H1 (cell line): ENCODE results near the gene TRIOBP. TPM values are rescaled to one million over a fixed set of nuclear protein-coding genes. Genes with fewer than 3 reads are reported as not detected.

Experiments used
- CTCF ChIA-PET: fragments of 300-600 bp; sonication (Branson Sonifier 250); formaldehyde crosslinking; loops from one replicate; lab custom pipeline; 2021; ENCODE audit not compliant: partially characterized antibody; lab: Charles Lee
- POLR2A ChIA-PET: fragments of 300-600 bp; sonication (Branson Sonifier 250); formaldehyde crosslinking; loops from one replicate; lab custom pipeline; 2021; ENCODE audit warnings: inconsistent platforms; ENCODE audit not compliant: partially characterized antibody; lab: Charles Lee
- DNase-seq, 2 experiments: peaks; one replicate each; pipeline versions ENCODE4 v3.0.0 to v3.0.0-alpha.2; 2010 to 2022; ENCODE audit warnings: low spot score in 2 of 2, low read depth in 1 of 2, mixed read lengths in 1 of 2
- FAIRE-seq: peaks from 2 replicates; lab custom pipeline; 2011; peaks lifted over from hg19 to GRCh38; lab: Jason Lieb, UNC
- H2AFZ ChIP-seq: 2 replicates; pipeline ENCODE4 v1.8.1; 2012; ENCODE audit warnings: low read length, inconsistent platforms
- H2AK5ac ChIP-seq: 2 replicates; pipeline ENCODE4 v1.6.1; 2013; ENCODE audit warnings: low read depth, low read length
- H2BK120ac ChIP-seq: replicated peaks from 2 replicates; pipeline ENCODE3; 2013; ENCODE audit warnings: low read depth, low read length, inconsistent platforms
- H2BK12ac ChIP-seq: 2 replicates; pipeline ENCODE4 v1.6.1; 2013; ENCODE audit warnings: low read depth, low read length
- H2BK15ac ChIP-seq: 2 replicates; pipeline ENCODE4 v1.6.1; 2013; ENCODE audit warnings: low read length
- H2BK20ac ChIP-seq: 2 replicates; pipeline ENCODE4 v1.6.1; 2013; ENCODE audit warnings: low read length
- H2BK5ac ChIP-seq: 2 replicates; pipeline ENCODE4 v1.6.1; 2013; ENCODE audit warnings: low read depth, low read length
- H3K14ac ChIP-seq: 2 replicates; pipeline ENCODE4 v1.6.1; 2013; ENCODE audit warnings: inconsistent platforms; ENCODE audit not compliant: insufficient read length
- H3K18ac ChIP-seq: 2 replicates; pipeline ENCODE4 v1.6.1; 2013; ENCODE audit warnings: low read length; ENCODE audit errors: extremely low read depth
- H3K23ac ChIP-seq: 2 replicates; pipeline ENCODE4 v1.6.1; 2013; ENCODE audit warnings: inconsistent platforms; ENCODE audit not compliant: insufficient read length
- H3K23me2 ChIP-seq: 2 replicates; pipeline ENCODE4 v1.6.1; 2013; ENCODE audit warnings: low read depth, low read length
- H3K27ac ChIP-seq: 2 replicates; pipeline ENCODE4 v1.6.1; 2011; ENCODE audit warnings: low read depth, low read length, inconsistent platforms
- H3K27me3 ChIP-seq, 4 experiments: replicated peaks in 1 of 4; 1 replicate in 1 of 4; 2 replicates in 3 of 4; pipeline versions ENCODE4 v1.6.1 to v1.8.1; 2011 to 2013; ENCODE audit warnings: low read length in 3 of 4, mild to moderate bottlenecking in 3 of 4, inconsistent platforms in 2 of 4, mixed read lengths in 2 of 4, moderate library complexity in 1 of 4; ENCODE audit not compliant: control insufficient read depth in 3 of 4, insufficient read depth in 3 of 4; ENCODE audit errors: extremely low read depth in 1 of 4
- H3K36me3 ChIP-seq, 4 experiments: 2 replicates each; pipeline versions ENCODE4 v1.6.1 to v1.8.1; 2011 to 2013; ENCODE audit warnings: mild to moderate bottlenecking in 4 of 4, low read length in 3 of 4, moderate library complexity in 2 of 4, control low read depth in 1 of 4, inconsistent platforms in 1 of 4; ENCODE audit not compliant: insufficient read depth in 4 of 4, control insufficient read depth in 2 of 4
- H3K4ac ChIP-seq: replicated peaks from 2 replicates; pipeline ENCODE3; 2013; ENCODE audit warnings: low read length, low read depth, mixed read lengths, inconsistent platforms; ENCODE audit not compliant: insufficient read length
- H3K4me1 ChIP-seq, 4 experiments: replicated peaks in 1 of 4; 1 replicate in 1 of 4; 2 replicates in 3 of 4; pipeline versions ENCODE4 v1.6.1 to v1.8.1; 2011 to 2013; ENCODE audit warnings: low read length in 3 of 4, inconsistent platforms in 2 of 4, mixed read lengths in 1 of 4; ENCODE audit not compliant: insufficient read depth in 4 of 4, control insufficient read depth in 3 of 4
- H3K4me2 ChIP-seq, 2 experiments: 2 replicates each; pipeline versions ENCODE4 v1.6.1 to v1.8.1; 2011 to 2013; ENCODE audit warnings: low read depth in 2 of 2, low read length in 2 of 2, control low read depth in 1 of 2, inconsistent platforms in 1 of 2, mild to moderate bottlenecking in 1 of 2; ENCODE audit not compliant: insufficient read depth in 1 of 2
- H3K4me3 ChIP-seq, 4 experiments: fragments of 200-600, 300-600 bp in 1 of 4; sonication (generic), shearing (Covaris generic), sonication (Bioruptor Twin) in 1 of 4; 2 replicates each; pipeline versions ENCODE4 v1.5.1 to v1.8.1; 2011 to 2016; ENCODE audit warnings: low read length in 4 of 4, low read depth in 3 of 4, control low read depth in 2 of 4, inconsistent platforms in 2 of 4, mild to moderate bottlenecking in 2 of 4, mixed read lengths in 1 of 4, moderate library complexity in 1 of 4; ENCODE audit not compliant: insufficient read depth in 2 of 4; ENCODE audit errors: extremely low read depth in 1 of 4
- H3K56ac ChIP-seq: replicated peaks from 2 replicates; pipeline ENCODE3; 2013; ENCODE audit warnings: low read depth, mild to moderate bottlenecking, mixed read lengths, low read length, inconsistent platforms; ENCODE audit not compliant: insufficient read length
- H3K79me1 ChIP-seq: 2 replicates; pipeline ENCODE4 v1.6.1; 2013; ENCODE audit warnings: low read depth, low read length, control low read depth
- H3K79me2 ChIP-seq, 2 experiments: 2 replicates each; pipeline versions ENCODE4 v1.6.1 to v1.8.1; 2012 to 2013; ENCODE audit warnings: low read length in 2 of 2, mild to moderate bottlenecking in 2 of 2, inconsistent platforms in 1 of 2; ENCODE audit not compliant: insufficient read depth in 2 of 2, control insufficient read depth in 1 of 2
- H3K9ac ChIP-seq, 4 experiments: replicated peaks in 1 of 4; 1 replicate in 1 of 4; 2 replicates in 3 of 4; pipeline versions ENCODE4 v1.6.1 to v1.8.1; 2011 to 2013; ENCODE audit warnings: low read depth in 3 of 4, low read length in 3 of 4, control low read depth in 2 of 4, mild to moderate bottlenecking in 2 of 4, moderate library complexity in 2 of 4, inconsistent platforms in 1 of 4; ENCODE audit errors: extremely low read depth in 1 of 4
- H3K9me3 ChIP-seq, 2 experiments: 2 replicates each; pipeline versions ENCODE4 v1.6.1 to v1.8.1; 2012 to 2013; ENCODE audit warnings: mild to moderate bottlenecking in 2 of 2, moderate library complexity in 2 of 2, control low read depth in 1 of 2, inconsistent platforms in 1 of 2, low read depth in 1 of 2, low read length in 1 of 2, mixed read lengths in 1 of 2; ENCODE audit not compliant: insufficient read depth in 2 of 2
- H4K20me1 ChIP-seq, 2 experiments: replicated peaks in 1 of 2; 2 replicates each; pipeline versions ENCODE3 to v1.8.1; 2011 to 2013; ENCODE audit warnings: inconsistent platforms in 2 of 2, low read length in 2 of 2, mild to moderate bottlenecking in 1 of 2; ENCODE audit not compliant: insufficient read depth in 2 of 2, control insufficient read depth in 1 of 2
- H4K5ac ChIP-seq: 2 replicates; pipeline ENCODE4 v1.6.1; 2013; ENCODE audit warnings: low read length, low read depth, mixed read lengths, inconsistent platforms; ENCODE audit not compliant: insufficient read length
- H4K8ac ChIP-seq: 2 replicates; pipeline ENCODE4 v1.8.0; 2013; ENCODE audit warnings: mild to moderate bottlenecking, moderate library complexity, low read length, inconsistent platforms; ENCODE audit not compliant: insufficient read depth; ENCODE audit errors: extremely low read depth
- H4K91ac ChIP-seq: replicated peaks from 2 replicates; pipeline ENCODE3; 2013; ENCODE audit warnings: low read length, mixed read lengths, inconsistent platforms; ENCODE audit not compliant: insufficient read length
- BCL11A ChIP-seq, 2 experiments: IDR thresholded peaks; one replicate each; pipeline ENCODE4 v1.6.1; 2011; ENCODE audit warnings: low read depth in 2 of 2, low read length in 2 of 2, mild to moderate bottlenecking in 2 of 2
- CBX8 ChIP-seq: fragments of 300-800, 300-1000 bp; sonication (generic); IDR thresholded peaks from 2 replicates; pipeline ENCODE4 v1.7.1; 2016; ENCODE audit warnings: low read depth, low read length, borderline replicate concordance
- CTBP2 ChIP-seq: IDR thresholded peaks from 2 replicates; pipeline ENCODE4 v1.7.0; 2011; ENCODE audit warnings: borderline replicate concordance, mild to moderate bottlenecking, moderate library complexity, mixed read lengths, low read length; ENCODE audit not compliant: insufficient read depth, insufficient read length
- JUN ChIP-seq: IDR thresholded peaks from 2 replicates; pipeline ENCODE4 v1.6.1; 2011; ENCODE audit warnings: low read depth, mild to moderate bottlenecking, improper control_type of control experiment, low read length
- MAFK ChIP-seq: IDR thresholded peaks from 2 replicates; pipeline ENCODE4 v1.6.1; 2012; ENCODE audit warnings: low read depth, mild to moderate bottlenecking, improper control_type of control experiment, low read length
- PHF8 ChIP-seq: fragments of 200-600 bp; sonication (generic); conservative IDR thresholded peaks from 2 replicates; pipeline ENCODE4 v1.7.1; 2012; ENCODE audit warnings: low read depth, mild to moderate bottlenecking, inconsistent platforms, low read length, moderate library complexity
- POLR2A ChIP-seq, 2 experiments: IDR thresholded peaks; 1 replicate in 1 of 2; 2 replicates in 1 of 2; pipeline ENCODE4 v1.6.1; 2011; ENCODE audit warnings: low read depth in 2 of 2, low read length in 2 of 2, mild to moderate bottlenecking in 2 of 2; ENCODE audit errors: control extremely low read depth in 1 of 2
- RAD21 ChIP-seq, 2 experiments: IDR thresholded peaks in 1 of 2; conservative IDR thresholded peaks in 1 of 2; 2 replicates each; pipeline ENCODE4 v1.6.1; 2011; ENCODE audit warnings: low read depth in 2 of 2, low read length in 2 of 2, improper control_type of control experiment in 1 of 2, inconsistent platforms in 1 of 2, mild to moderate bottlenecking in 1 of 2, moderate library complexity in 1 of 2
- SIX5 ChIP-seq: IDR thresholded peaks from 2 replicates; pipeline ENCODE4 v1.6.1; 2011; ENCODE audit warnings: mild to moderate bottlenecking, low read depth, low read length
- WGBS, 2 experiments: shearing (Covaris generic) in 1 of 2; methylation state at CpG; one replicate each; pipeline versions ENCODE4 v1.1.6 to v1.1.7; 2013 to 2015; ENCODE audit warnings: low lambda C conversion rate in 2 of 2, mixed read lengths in 2 of 2, inconsistent platforms in 1 of 2, low coverage in 1 of 2, missing lambda C conversion rate in 1 of 2; ENCODE audit not compliant: insufficient replicate concordance in 2 of 2, insufficient coverage in 1 of 2, insufficient read length in 1 of 2; ENCODE audit errors: extremely low coverage in 1 of 2, missing lambda C conversion rate in 1 of 2; 5-methylcytosine and 5-hydroxymethylcytosine counted together
- polyA plus RNA-seq, 7 experiments: library from polyadenylated mRNA; depleted of rRNA in 3 of 7; stranded (reverse) in 5 of 7; unstranded in 2 of 7; fragments of >200 nt in 5 of 7; fragments of 200-250 nt in 2 of 7; gene quantifications; 1 replicate in 5 of 7; 2 replicates in 1 of 7; 4 replicates in 1 of 7; pipeline versions ENCODE4 v1.2.1 to v1.2.3, GENCODE V29; 2011 to 2013; ENCODE audit warnings: missing spikeins in 2 of 7, mixed read lengths in 2 of 7
- total RNA-seq: library from RNA; stranded (reverse); fragmentation: NEBNext Ultra II Directional; extraction: Animal tissue kit (Norgen Biotek cat#: 25700); gene quantifications from 2 replicates; pipeline ENCODE4 v1.2.1, GENCODE V29; 2021
- TF ChIP-seq, protein P1 (sequence below): IDR thresholded peaks from 2 replicates; pipeline ENCODE4 v1.6.1; 2011; ENCODE audit warnings: low read length, improper control_type of control experiment

The TRIOBP gene
- total and polyA plus RNA-seq, 2 of the 8 experiments (the other 6 are each of a cell fraction or from before 2014, with no cell fraction given) = 18.2 to 27.3 TPM

- 91% methylated on average over 27 of the region's 27 CpGs; no CpG with 5 or more reads in 1 of the 2 experiments for WGBS, 2 experiments
- H3K14ac ChIP-seq = no peak overlapping the region
- H3K36me3 ChIP-seq = peaks cover 0 to 11% (median 5%) of the 10 kb centered on the region in 4 experiments; a peak in 5 of 8 replicates
- no peak overlapping the region for H2AK5ac ChIP-seq
- H2BK12ac ChIP-seq = no peak overlapping the region
- peaks cover 4% of the 10 kb centered on the region; the same call in 1 of the 2 replicates for H3K23me2 ChIP-seq
- CTCF ChIA-PET = interaction anchor here (0.6 to 7.7 kb wide), 4 partner anchors 10 to 246 kb away, joined by 3 to 80 read pairs (median 4); no protein-coding TSS in a partner anchor
- no peak overlapping the region for H4K8ac ChIP-seq
- H2BK5ac ChIP-seq = no peak overlapping the region
- H3K18ac ChIP-seq = no peak overlapping the region
- peaks cover 0 to 11% (median 10%) of the 10 kb centered on the region in 4 experiments; a peak in 6 of 7 replicates for H3K27me3 ChIP-seq
- no peak overlapping the region for H4K5ac ChIP-seq
- DNase-seq (no peak), FAIRE-seq (no peak)
- no peaks in the 10 kb centered on the region for H3K79me1 ChIP-seq
- H3K79me2 ChIP-seq = peaks cover 0 to 4% of the 10 kb centered on the region in 2 experiments; a peak in 1 of 4 replicates
- no peak overlapping the region for H3K27ac ChIP-seq
- H4K20me1 ChIP-seq = peaks cover 4 to 6% of the 10 kb centered on the region in 2 experiments
- H2BK20ac ChIP-seq = no peak overlapping the region
- peaks cover 0 to 3% (median 2%) of the 10 kb centered on the region in 4 experiments; a peak in 3 of 7 replicates for H3K4me1 ChIP-seq
- H3K4me3 ChIP-seq = no peak overlapping the region
- no peak overlapping the region for H3K4me2 ChIP-seq
- POLR2A ChIA-PET = interaction anchor here (1.4 to 1.6 kb wide), 2 partner anchors 9 to 74 kb away, joined by 4 read pairs; a partner anchor contains a TSS
- H2AFZ ChIP-seq = no peak overlapping the region
- no peak overlapping the region for H3K56ac ChIP-seq
- no peak overlapping the region for H3K23ac ChIP-seq
- H4K91ac ChIP-seq = no peak overlapping the region
- TF ChIP-seq RAD21 (IDR thresholded peaks at IDR 0.05 in 1 of 2, conservative IDR thresholded peaks at IDR 0.05 in 1 of 2; ENCODE audit: low read depth in 2 of 2, low read length in 2 of 2) = no peak
- TF ChIP-seq POLR2A (IDR thresholded peaks at IDR 0.05; ENCODE audit: control extremely low read depth in 1 of 2, low read depth in 2 of 2, low read length in 2 of 2) = no peak
- no peak for TF ChIP-seq CTBP2
- TF ChIP-seq PHF8 = no peak
- no peak for TF ChIP-seq CBX8
- TF ChIP-seq BCL11A (IDR thresholded peaks at IDR 0.05; ENCODE audit: low read depth in 2 of 2, low read length in 2 of 2) = no peak
- TF ChIP-seq JUN = no peak
- no peak for TF ChIP-seq MAFK
- TF ChIP-seq SIX5 = no peak
- TF ChIP-seq, protein P1, sequence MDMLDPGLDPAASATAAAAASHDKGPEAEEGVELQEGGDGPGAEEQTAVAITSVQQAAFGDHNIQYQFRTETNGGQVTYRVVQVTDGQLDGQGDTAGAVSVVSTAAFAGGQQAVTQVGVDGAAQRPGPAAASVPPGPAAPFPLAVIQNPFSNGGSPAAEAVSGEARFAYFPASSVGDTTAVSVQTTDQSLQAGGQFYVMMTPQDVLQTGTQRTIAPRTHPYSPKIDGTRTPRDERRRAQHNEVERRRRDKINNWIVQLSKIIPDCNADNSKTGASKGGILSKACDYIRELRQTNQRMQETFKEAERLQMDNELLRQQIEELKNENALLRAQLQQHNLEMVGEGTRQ = no peak
- no peaks in the 10 kb centered on the region for H3K9me3 ChIP-seq
- no peak overlapping the region for H3K4ac ChIP-seq
- H2BK15ac ChIP-seq = no peak overlapping the region
- H3K9ac ChIP-seq = no peak overlapping the region
- no peak overlapping the region for H2BK120ac ChIP-seq
These were observed 116.2 kb downstream of the TRIOBP start for GRCh38 chr22:37812869-37813678.
